Astrocyte (in vitro differentiated cells and primary cell): ENCODE results near the gene PNKP. TPM values are rescaled to one million over a fixed set of nuclear protein-coding genes. Genes with fewer than 3 reads are reported as not detected.
A peak's percentile ranks its signal among the peaks of the same experiment; 100 is the strongest.

Source experiments
- DNase-seq: peaks from one replicate; pipeline ENCODE4 v3.0.0-alpha.2; 2010; ENCODE audit warnings: low read depth
- FAIRE-seq: peaks from 2 replicates; lab custom pipeline; 2011; peaks lifted over from hg19 to GRCh38; lab: Jason Lieb, UNC
- H2AFZ ChIP-seq: 2 replicates; pipeline ENCODE4 v1.6.0; 2012; ENCODE audit warnings: low read depth, low read length, inconsistent platforms
- H3K27ac ChIP-seq: 2 replicates; pipeline ENCODE4 v1.5.1; 2011; ENCODE audit warnings: low read depth, low read length, inconsistent platforms
- H3K27me3 ChIP-seq: 2 replicates; pipeline ENCODE4 v1.6.0; 2011; ENCODE audit warnings: low read length, inconsistent platforms; ENCODE audit not compliant: insufficient read depth
- H3K36me3 ChIP-seq: 2 replicates; pipeline ENCODE4 v1.5.1; 2011; ENCODE audit warnings: low read length, inconsistent platforms; ENCODE audit not compliant: insufficient read depth
- H3K4me1 ChIP-seq: 2 replicates; pipeline ENCODE4 v1.5.1; 2011; ENCODE audit warnings: low read length, inconsistent platforms; ENCODE audit not compliant: insufficient read depth
- H3K4me2 ChIP-seq: 2 replicates; pipeline ENCODE4 v1.6.0; 2012; ENCODE audit warnings: low read length, inconsistent platforms
- H3K4me3 ChIP-seq: 2 replicates; pipeline ENCODE4 v1.5.1; 2011; ENCODE audit warnings: low read depth, mild to moderate bottlenecking, low read length, inconsistent platforms; ENCODE audit not compliant: insufficient read depth
- H3K79me2 ChIP-seq: 2 replicates; pipeline ENCODE4 v1.6.0; 2012; ENCODE audit warnings: mild to moderate bottlenecking, low read length, inconsistent platforms; ENCODE audit not compliant: insufficient read depth
- H3K9ac ChIP-seq: 2 replicates; pipeline ENCODE4 v1.6.0; 2012; ENCODE audit warnings: mild to moderate bottlenecking, low read length, inconsistent platforms
- H3K9me3 ChIP-seq: 2 replicates; pipeline ENCODE4 v1.5.1; 2012; ENCODE audit warnings: low read depth, mild to moderate bottlenecking, low read length, inconsistent platforms; ENCODE audit not compliant: insufficient read depth
- H4K20me1 ChIP-seq: 2 replicates; pipeline ENCODE4 v1.6.0; 2012; ENCODE audit warnings: low read length, inconsistent platforms; ENCODE audit not compliant: insufficient read depth
- H3K27ac Mint-ChIP-seq: one replicate; pipeline ENCODE4 v1.8.0; 2021; ENCODE audit warnings: mild to moderate bottlenecking, mixed read lengths; ENCODE audit not compliant: unreplicated experiment
- H3K27me3 Mint-ChIP-seq: one replicate; pipeline ENCODE4 v1.8.0; 2021; ENCODE audit warnings: low read depth, mixed read lengths; ENCODE audit not compliant: unreplicated experiment
- H3K36me3 Mint-ChIP-seq: one replicate; pipeline ENCODE4 v1.8.0; 2021; ENCODE audit warnings: low read depth, mixed read lengths; ENCODE audit not compliant: unreplicated experiment
- H3K4me1 Mint-ChIP-seq: one replicate; pipeline ENCODE4 v1.8.0; 2021; ENCODE audit warnings: low read depth, mixed read lengths; ENCODE audit not compliant: unreplicated experiment
- H3K4me3 Mint-ChIP-seq: one replicate; pipeline ENCODE4 v1.8.0; 2021; ENCODE audit warnings: mild to moderate bottlenecking, moderate library complexity, mixed read lengths; ENCODE audit not compliant: unreplicated experiment
- H3K9me3 Mint-ChIP-seq: one replicate; pipeline ENCODE4 v1.8.0; 2021; ENCODE audit warnings: mild to moderate bottlenecking, mixed read lengths; ENCODE audit not compliant: unreplicated experiment
- CTCF ChIP-seq: IDR thresholded peaks from 2 replicates; pipeline ENCODE4 v1.5.1; 2011; ENCODE audit warnings: low read depth, mild to moderate bottlenecking, inconsistent platforms, low read length, moderate library complexity; ENCODE audit not compliant: insufficient read depth
- EZH2 ChIP-seq: IDR thresholded peaks from 2 replicates; pipeline ENCODE4 v1.6.1; 2012; ENCODE audit warnings: mild to moderate bottlenecking, low read length, inconsistent platforms; ENCODE audit not compliant: insufficient read depth
- total RNA-seq: library from RNA; stranded (reverse); gene quantifications from 2 replicates; pipeline ENCODE4 v1.2.1, GENCODE V29; 2021

The PNKP gene
- total RNA-seq, 1 donor from 2014 or later: 54.8 TPM

- H3K4me3 ChIP-seq: no peak overlapping the region
- no peak overlapping the region for H3K4me2 ChIP-seq
- no peaks in the 10 kb centered on the region for H3K27me3 Mint-ChIP-seq
- peaks cover 11% of the 10 kb centered on the region for H3K4me1 Mint-ChIP-seq
- H3K27ac ChIP-seq: no peak overlapping the region
- FAIRE-seq (no peak), DNase-seq (no peak)
- no peaks in the 10 kb centered on the region for H3K9me3 Mint-ChIP-seq
- peaks cover 10% of the 10 kb centered on the region for H3K36me3 ChIP-seq
- no peak overlapping the region for H3K9ac ChIP-seq
- TF ChIP-seq CTCF (no peak), EZH2 (no peak)
- no peak overlapping the region for H3K27ac Mint-ChIP-seq
- H3K79me2 ChIP-seq: no peaks in the 10 kb centered on the region
- no peaks in the 10 kb centered on the region for H3K27me3 ChIP-seq
- no peaks in the 10 kb centered on the region for H3K9me3 ChIP-seq
- peaks cover 5% of the 10 kb centered on the region for H3K4me1 ChIP-seq
- H3K4me3 Mint-ChIP-seq: no peak overlapping the region
- peaks cover 29% of the 10 kb centered on the region for H3K36me3 Mint-ChIP-seq
- H4K20me1 ChIP-seq: peaks cover 11% of the 10 kb centered on the region
- H2AFZ ChIP-seq: no peak overlapping the region
Observed at GRCh38 chr19:49838885-49839588, 28.3 kb downstream of the PNKP start.

GRCh38 chr19:49837425-49837824 lies 30.0 kb downstream of the PNKP start:
- Histone ChIP-seq H2AFZ (no peak overlapping the region), H3K27ac (no peak overlapping the region), H3K4me3 (no peak overlapping the region), H3K27me3 (no peaks in the 10 kb centered on the region), H4K20me1 (peaks cover 15% of the 10 kb centered on the region), H3K36me3 (peaks cover 15% of the 10 kb centered on the region), H3K79me2 (no peaks in the 10 kb centered on the region), H3K9me3 (no peaks in the 10 kb centered on the region), H3K9ac (no peak overlapping the region), H3K4me1 (peaks cover 9% of the 10 kb centered on the region), H3K4me2 (no peak overlapping the region)
- Mint-ChIP-seq H3K9me3 (no peaks in the 10 kb centered on the region), H3K4me3 (no peak overlapping the region), H3K27ac (no peak overlapping the region), H3K27me3 (no peaks in the 10 kb centered on the region), H3K4me1 (peaks cover 11% of the 10 kb centered on the region), H3K36me3 (peaks cover 38% of the 10 kb centered on the region)
- TF ChIP-seq CTCF (no peak), EZH2 (no peak)
- DNase-seq (no peak), FAIRE-seq (no peak)

DNA sequence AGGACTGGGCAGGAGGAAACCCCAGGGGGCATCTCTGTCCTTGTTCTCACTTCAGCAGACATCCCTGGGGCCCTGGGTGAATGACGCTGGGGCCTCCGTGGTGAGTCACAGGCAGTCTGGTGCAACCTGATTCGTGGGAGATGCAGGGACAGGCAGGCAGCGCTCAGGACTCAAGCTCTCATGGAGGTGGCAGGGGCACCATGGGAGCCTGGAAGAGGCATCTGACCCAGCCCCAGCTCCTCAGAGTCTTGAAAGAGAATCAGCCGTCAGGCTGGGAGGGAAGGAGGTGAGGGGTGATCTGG lies 30.4 kb downstream of the PNKP start:
- H3K27ac ChIP-seq: no peak overlapping the region
- no peaks in the 10 kb centered on the region for H3K27me3 ChIP-seq
- H3K4me1 ChIP-seq: peaks cover 12% of the 10 kb centered on the region
- H3K36me3 ChIP-seq: peaks cover 16% of the 10 kb centered on the region
- Mint-ChIP-seq H3K4me3 (peak overlapping the region; percentile 66), H3K27me3 (no peaks in the 10 kb centered on the region), H3K36me3 (peaks cover 42% of the 10 kb centered on the region), H3K4me1 (peaks cover 11% of the 10 kb centered on the region), H3K27ac (peak overlapping the region; percentile 59), H3K9me3 (no peaks in the 10 kb centered on the region)
- H3K9me3 ChIP-seq: no peaks in the 10 kb centered on the region
- no peak for DNase-seq
- no peak for FAIRE-seq
- no peak overlapping the region for H3K4me3 ChIP-seq
- no peak for TF ChIP-seq CTCF
- no peak for TF ChIP-seq EZH2
- no peak overlapping the region for H3K9ac ChIP-seq
- H3K79me2 ChIP-seq: no peaks in the 10 kb centered on the region
- H2AFZ ChIP-seq: no peak overlapping the region
- H4K20me1 ChIP-seq: peaks cover 19% of the 10 kb centered on the region
- no peak overlapping the region for H3K4me2 ChIP-seq
